Ishikawa (cell line): ENCODE results near the gene CBX2.

Experiments
- CREB1 ChIP-seq: IDR thresholded peaks from 2 replicates; pipeline ENCODE4 v1.6.1; 2012; ENCODE audit warnings: low read depth
- EGR1 ChIP-seq: IDR thresholded peaks from 2 replicates; pipeline ENCODE4 v1.6.1; 2012
- EP300 ChIP-seq: IDR thresholded peaks from 2 replicates; pipeline ENCODE4 v1.6.1; 2012; ENCODE audit warnings: borderline replicate concordance
- FOXM1 ChIP-seq: IDR thresholded peaks from 2 replicates; pipeline ENCODE4 v1.6.1; 2012; ENCODE audit warnings: low read depth, borderline replicate concordance
- MAX ChIP-seq: IDR thresholded peaks from 2 replicates; pipeline ENCODE4 v1.6.1; 2012
- RAD21 ChIP-seq: IDR thresholded peaks from 2 replicates; pipeline ENCODE4 v1.6.1; 2012; ENCODE audit warnings: low read depth
- REST ChIP-seq: IDR thresholded peaks from 2 replicates; pipeline ENCODE4 v1.6.1; 2012; ENCODE audit warnings: low read depth, mild to moderate bottlenecking
- TAF1 ChIP-seq: IDR thresholded peaks from 2 replicates; pipeline ENCODE4 v1.6.1; 2012; ENCODE audit warnings: low read depth, mild to moderate bottlenecking
- TCF12 ChIP-seq: IDR thresholded peaks from 2 replicates; pipeline ENCODE4 v1.6.1; 2012; ENCODE audit warnings: low read depth
- TEAD4 ChIP-seq: IDR thresholded peaks from 2 replicates; pipeline ENCODE4 v1.6.1; 2012
- USF1 ChIP-seq: IDR thresholded peaks from 2 replicates; pipeline ENCODE4 v1.6.1; 2012
- YY1 ChIP-seq: IDR thresholded peaks from 2 replicates; pipeline ENCODE4 v1.6.1; 2012; ENCODE audit warnings: low read depth
- ZBTB7A ChIP-seq: IDR thresholded peaks from 2 replicates; pipeline ENCODE4 v1.6.1; 2012; ENCODE audit warnings: low read depth

DNA sequence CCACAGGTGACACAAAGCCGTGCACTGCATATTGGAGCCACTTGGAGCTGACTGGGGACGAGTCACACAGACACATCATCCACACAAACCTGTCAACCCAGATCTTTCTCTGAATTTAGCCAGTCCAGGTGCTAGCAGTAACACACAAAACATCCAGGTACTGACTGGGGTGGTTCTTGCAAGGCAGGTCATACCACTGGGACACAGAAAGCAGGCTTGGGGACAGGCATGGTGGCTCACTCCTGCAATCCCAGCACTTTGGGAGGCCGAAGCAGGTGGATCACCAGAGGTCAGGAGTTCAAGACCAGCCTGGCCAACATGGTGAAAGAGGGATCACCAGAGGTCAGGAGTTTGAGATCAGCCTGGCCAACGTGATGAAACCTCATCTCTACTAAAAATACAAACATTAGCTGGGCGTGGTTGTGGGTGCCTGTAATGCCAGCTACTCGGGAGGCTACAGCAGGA is 32.3 kb upstream of the CBX2 start:
- TF ChIP-seq YY1 (no peak), TEAD4 (no peak), TAF1 (no peak), FOXM1 (no peak), EP300 (no peak), ZBTB7A (no peak), RAD21 (no peak), USF1 (no peak), TCF12 (no peak), EGR1 (no peak), CREB1 (no peak), MAX (no peak), REST (no peak)
